ENCODE results near the gene CTTNBP2. TPM values are rescaled to one million over a fixed set of nuclear protein-coding genes. Genes with fewer than 3 reads are reported as not detected.

CTTNBP2 gene
- total RNA-seq, 1 donor from 2014 or later: 25.0 TPM

DNA sequence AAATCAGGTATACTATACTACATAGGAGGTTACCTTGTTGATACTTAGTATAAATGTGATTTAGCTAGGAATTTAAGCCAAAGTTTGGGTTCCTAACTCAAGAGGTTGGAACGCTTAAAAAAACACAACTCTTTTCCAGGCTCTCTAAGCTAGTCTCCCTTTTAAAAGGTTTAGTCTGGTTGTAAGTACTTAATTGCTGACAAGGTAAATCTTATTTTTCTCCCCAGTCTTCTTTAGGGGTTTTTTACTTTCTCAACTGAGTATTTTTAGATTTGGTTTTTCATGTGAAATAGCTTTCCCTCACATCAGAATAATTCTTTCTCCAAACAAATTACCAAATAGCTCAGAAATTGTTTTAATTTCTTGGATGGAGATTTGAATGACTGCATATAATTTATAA, 20.8 kb upstream of the CTTNBP2 start:
- Histone ChIP-seq H3K4me1 (no peaks in the 10 kb centered on the region), H3K4me3 (no peak overlapping the region), H3K27me3 (no peaks in the 10 kb centered on the region), H3K36me3 (no peaks in the 10 kb centered on the region), H3K9me3 (no peaks in the 10 kb centered on the region), H3K27ac (no peak overlapping the region)
- no peak for TF ChIP-seq POLR2AphosphoS5 (IDR thresholded peaks at IDR 0.05; ENCODE audit: insufficient read depth in 1 of 2, low read depth in 1 of 2)
- TF ChIP-seq, protein P1, sequence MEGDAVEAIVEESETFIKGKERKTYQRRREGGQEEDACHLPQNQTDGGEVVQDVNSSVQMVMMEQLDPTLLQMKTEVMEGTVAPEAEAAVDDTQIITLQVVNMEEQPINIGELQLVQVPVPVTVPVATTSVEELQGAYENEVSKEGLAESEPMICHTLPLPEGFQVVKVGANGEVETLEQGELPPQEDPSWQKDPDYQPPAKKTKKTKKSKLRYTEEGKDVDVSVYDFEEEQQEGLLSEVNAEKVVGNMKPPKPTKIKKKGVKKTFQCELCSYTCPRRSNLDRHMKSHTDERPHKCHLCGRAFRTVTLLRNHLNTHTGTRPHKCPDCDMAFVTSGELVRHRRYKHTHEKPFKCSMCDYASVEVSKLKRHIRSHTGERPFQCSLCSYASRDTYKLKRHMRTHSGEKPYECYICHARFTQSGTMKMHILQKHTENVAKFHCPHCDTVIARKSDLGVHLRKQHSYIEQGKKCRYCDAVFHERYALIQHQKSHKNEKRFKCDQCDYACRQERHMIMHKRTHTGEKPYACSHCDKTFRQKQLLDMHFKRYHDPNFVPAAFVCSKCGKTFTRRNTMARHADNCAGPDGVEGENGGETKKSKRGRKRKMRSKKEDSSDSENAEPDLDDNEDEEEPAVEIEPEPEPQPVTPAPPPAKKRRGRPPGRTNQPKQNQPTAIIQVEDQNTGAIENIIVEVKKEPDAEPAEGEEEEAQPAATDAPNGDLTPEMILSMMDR (IDR thresholded peaks at IDR 0.05): no peak
- TF ChIP-seq POLR2A (IDR thresholded peaks at IDR 0.05): no peak
- DNase-seq (ENCODE audit: extremely low spot score in 2 of 2): no peak
- intact Hi-C loops (cut with DNase I): no loop called here

GRCh38 chr7:117892821-117893220, 19.6 kb upstream of the CTTNBP2 start:
- Histone ChIP-seq H3K36me3 (no peaks in the 10 kb centered on the region), H3K4me3 (no peak overlapping the region), H3K27me3 (no peaks in the 10 kb centered on the region), H3K9me3 (no peaks in the 10 kb centered on the region), H3K4me1 (no peaks in the 10 kb centered on the region), H3K27ac (no peak overlapping the region)
- DNase-seq (ENCODE audit: extremely low spot score in 2 of 2): no peak
- intact Hi-C loops (cut with DNase I): no loop called here
- TF ChIP-seq POLR2AphosphoS5 (IDR thresholded peaks at IDR 0.05; ENCODE audit: insufficient read depth in 1 of 2, low read depth in 1 of 2) (no peak), POLR2A (IDR thresholded peaks at IDR 0.05) (no peak)
- TF ChIP-seq, protein P1 (IDR thresholded peaks at IDR 0.05): no peak

GRCh38 chr7:117889611-117890010, 16.4 kb upstream of the CTTNBP2 start:
- Histone ChIP-seq H3K36me3 (no peaks in the 10 kb centered on the region), H3K9me3 (no peaks in the 10 kb centered on the region), H3K27ac (no peak overlapping the region), H3K4me1 (no peaks in the 10 kb centered on the region), H3K4me3 (no peak overlapping the region), H3K27me3 (no peaks in the 10 kb centered on the region)
- DNase-seq (ENCODE audit: extremely low spot score in 2 of 2): no peak
- intact Hi-C loops (cut with DNase I): no loop called here
- TF ChIP-seq, protein P1 (IDR thresholded peaks at IDR 0.05): no peak
- TF ChIP-seq POLR2A (IDR thresholded peaks at IDR 0.05): no peak
- no peak for TF ChIP-seq POLR2AphosphoS5 (IDR thresholded peaks at IDR 0.05; ENCODE audit: insufficient read depth in 1 of 2, low read depth in 1 of 2)

DNA sequence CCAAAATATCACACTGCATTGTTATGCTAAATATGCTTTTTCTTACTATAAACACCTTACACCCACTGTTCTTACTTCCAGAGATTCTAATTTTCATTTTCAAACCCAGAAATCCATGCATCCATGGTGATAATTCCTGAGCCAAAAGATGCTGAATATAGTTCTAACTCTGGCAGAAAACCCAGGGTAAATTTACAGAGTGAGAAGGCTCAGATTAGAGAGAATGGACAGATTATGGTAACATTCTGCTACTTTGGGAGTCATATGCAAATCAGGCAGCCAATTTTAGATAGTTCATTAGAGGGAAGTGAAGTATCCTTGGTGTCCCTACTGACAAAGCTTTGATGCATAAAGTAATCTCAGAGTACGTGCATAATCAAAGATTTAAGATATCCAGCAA, 15.4 kb upstream of the CTTNBP2 start:
- no peak for DNase-seq (ENCODE audit: extremely low spot score in 2 of 2)
- intact Hi-C loops (cut with DNase I): no loop called here
- Histone ChIP-seq H3K4me1 (no peaks in the 10 kb centered on the region), H3K36me3 (no peaks in the 10 kb centered on the region), H3K9me3 (no peaks in the 10 kb centered on the region), H3K4me3 (no peak overlapping the region), H3K27me3 (no peaks in the 10 kb centered on the region), H3K27ac (no peak overlapping the region)
- TF ChIP-seq POLR2A (IDR thresholded peaks at IDR 0.05) (no peak), POLR2AphosphoS5 (IDR thresholded peaks at IDR 0.05; ENCODE audit: insufficient read depth in 1 of 2, low read depth in 1 of 2) (no peak)
- TF ChIP-seq, protein P1 (IDR thresholded peaks at IDR 0.05): no peak

DNA sequence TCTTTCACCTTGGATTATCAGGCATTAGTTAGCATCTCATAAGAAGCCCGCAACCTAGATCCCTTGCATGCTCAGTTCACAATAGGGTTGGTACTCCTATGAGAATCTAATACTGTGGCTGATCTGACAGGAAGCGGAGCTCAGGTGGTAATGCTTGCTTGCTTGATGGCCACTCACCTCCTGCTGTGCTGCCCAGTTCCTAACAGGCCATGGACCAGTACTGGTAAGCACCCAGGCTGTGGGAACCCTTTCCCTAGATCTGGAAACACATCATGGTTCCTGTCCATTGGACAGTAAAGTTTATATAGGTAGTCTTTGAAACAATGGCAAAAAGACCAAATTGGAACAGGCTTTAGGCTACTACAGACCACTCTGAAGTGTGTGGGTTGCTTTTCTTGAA, 9.4 kb upstream of the CTTNBP2 start:
- no peaks in the 10 kb centered on the region for H3K9me3 ChIP-seq
- H3K4me1 ChIP-seq: no peaks in the 10 kb centered on the region
- no peak overlapping the region for H3K27ac ChIP-seq
- no peak overlapping the region for H3K4me3 ChIP-seq
- intact Hi-C loops (cut with DNase I): no loop called here
- H3K36me3 ChIP-seq: no peaks in the 10 kb centered on the region
- TF ChIP-seq, protein P1 (IDR thresholded peaks at IDR 0.05): no peak
- TF ChIP-seq POLR2A (IDR thresholded peaks at IDR 0.05) (no peak), POLR2AphosphoS5 (IDR thresholded peaks at IDR 0.05; ENCODE audit: insufficient read depth in 1 of 2, low read depth in 1 of 2) (no peak)
- no peaks in the 10 kb centered on the region for H3K27me3 ChIP-seq
- no peak for DNase-seq (ENCODE audit: extremely low spot score in 2 of 2)
